Measurements from ENCODE around the gene GNAS. TPM values are rescaled to one million over a fixed set of nuclear protein-coding genes. Genes with fewer than 3 reads are reported as not detected.

The GNAS gene
- total and polyA plus RNA-seq, 7 donors = 700 to 1,905 (median 1,386) TPM

GRCh38 chr20:58876437-58876836, 23.9 kb downstream of the GNAS start:
- DNase-seq (no peak), ATAC-seq (no peak)
- H3K36me3 ChIP-seq (ENCODE audit: insufficient read depth in 1 of 2, low read depth in 1 of 2) = no peaks in the 10 kb centered on the region
- H3K4me3 ChIP-seq = no peak overlapping the region
- no peak for TF ChIP-seq CTCF (IDR thresholded peaks at IDR 0.05)
- intact Hi-C loops (cut with DNase I) = loop anchor here in 1 of 2 donors (10.0 kb wide), 1 partner anchor 208 kb away; no protein-coding TSS in a partner anchor
- no peaks in the 10 kb centered on the region for H3K27me3 ChIP-seq (ENCODE audit: insufficient read depth in 3 of 3, low read length in 2 of 3)
- no peak overlapping the region for H3K27ac ChIP-seq
- WGBS, 3 donors = 66 to 74% (median 68%) methylated on average over 7 of the region's 7 CpGs
- H3K9me3 ChIP-seq = no peaks in the 10 kb centered on the region
- H3K4me1 ChIP-seq = no peaks in the 10 kb centered on the region

DNA sequence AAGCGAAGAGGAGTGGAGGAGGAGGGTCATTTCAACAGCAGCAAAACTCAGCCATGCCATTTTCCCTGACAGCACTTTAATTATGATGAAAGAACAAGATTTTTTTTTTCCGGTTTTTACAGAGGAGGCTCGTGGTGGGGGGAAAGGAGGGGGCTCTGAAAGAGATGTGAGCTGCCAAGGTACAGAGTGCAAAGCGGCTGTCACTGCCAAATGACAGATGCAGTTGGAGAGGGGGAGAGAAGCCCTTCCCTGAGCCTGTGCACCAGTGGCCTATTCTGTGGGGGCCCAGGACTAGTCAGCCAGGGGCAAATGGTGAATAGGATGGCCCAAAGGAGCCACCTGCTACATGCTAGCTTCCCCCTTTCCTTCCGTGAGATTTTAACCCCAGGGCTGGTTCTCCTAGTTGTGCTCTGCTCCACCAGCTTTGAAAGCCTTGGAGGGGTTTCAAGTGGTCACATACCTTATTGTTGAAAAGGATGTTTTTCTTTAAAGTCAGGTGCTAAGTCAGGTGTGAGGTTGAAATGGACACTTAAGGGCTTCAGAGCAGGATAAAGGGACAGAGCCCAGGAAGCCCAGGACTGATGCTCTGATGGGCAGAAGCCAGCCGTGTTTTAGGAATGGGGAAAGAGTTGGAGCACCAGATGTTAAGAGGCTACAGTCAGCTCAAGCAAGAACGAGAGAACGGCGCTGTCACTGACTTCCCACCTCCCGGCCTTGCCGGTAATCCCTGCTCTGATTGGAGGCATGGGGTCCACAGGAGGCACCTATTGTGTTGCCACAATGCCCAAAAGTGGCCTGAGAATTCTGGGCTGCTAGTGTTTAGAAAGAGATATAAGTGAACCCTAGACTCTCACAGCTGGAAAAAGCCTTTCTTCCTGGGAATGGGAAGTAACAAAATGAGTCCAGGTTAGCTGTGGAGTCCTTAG, 24.8 kb downstream of the GNAS start:
- no peak for DNase-seq
- Histone ChIP-seq H3K27ac (no peak overlapping the region), H3K36me3 (ENCODE audit: insufficient read depth in 1 of 2, low read depth in 1 of 2) (no peaks in the 10 kb centered on the region), H3K27me3 (ENCODE audit: insufficient read depth in 3 of 3, low read length in 2 of 3) (no peaks in the 10 kb centered on the region), H3K9me3 (no peaks in the 10 kb centered on the region), H3K4me1 (peaks cover 1% of the 10 kb centered on the region), H3K4me3 (no peak overlapping the region)
- 62 to 71% (median 65%) methylated on average over 11 of the region's 11 CpGs for WGBS, 3 donors
- no peak for TF ChIP-seq CTCF (IDR thresholded peaks at IDR 0.05)
- ATAC-seq = no peak
- intact Hi-C loops (cut with DNase I) = loop anchor here in 1 of 2 donors (10.0 kb wide), 1 partner anchor 207 kb away; no protein-coding TSS in a partner anchor

DNA sequence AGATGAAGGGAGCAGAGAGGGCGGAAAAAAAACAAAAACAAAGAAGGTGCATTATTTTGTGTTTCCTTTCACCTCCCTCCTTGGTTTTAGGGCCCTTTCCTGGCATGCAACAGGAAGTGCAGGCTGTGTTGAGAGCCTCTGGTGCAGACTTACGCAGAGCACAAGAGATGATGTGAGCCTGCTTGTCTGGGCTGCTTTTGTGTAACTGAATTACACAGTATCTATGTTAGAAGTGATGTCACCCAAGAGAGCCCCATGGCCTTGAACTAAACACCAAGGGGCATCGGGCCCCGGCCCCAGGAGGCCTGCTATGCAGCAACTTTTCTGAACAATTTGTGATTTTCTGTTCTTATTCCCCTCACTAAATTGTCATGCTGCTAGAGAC, 25.5 kb downstream of the GNAS start:
- DNase-seq (no peak), ATAC-seq (no peak)
- Histone ChIP-seq H3K4me3 (no peak overlapping the region), H3K4me1 (peaks cover 5% of the 10 kb centered on the region), H3K36me3 (ENCODE audit: insufficient read depth in 1 of 2, low read depth in 1 of 2) (no peaks in the 10 kb centered on the region), H3K27ac (no peak overlapping the region), H3K9me3 (no peaks in the 10 kb centered on the region), H3K27me3 (ENCODE audit: insufficient read depth in 3 of 3, low read length in 2 of 3) (no peaks in the 10 kb centered on the region)
- no peak for TF ChIP-seq CTCF (IDR thresholded peaks at IDR 0.05)
- intact Hi-C loops (cut with DNase I) = loop anchor here in 1 of 2 donors (10.0 kb wide), 1 partner anchor 207 kb away; no protein-coding TSS in a partner anchor
- WGBS, 3 donors = 63 to 73% (median 69%) methylated on average over 4 of the region's 4 CpGs

DNA sequence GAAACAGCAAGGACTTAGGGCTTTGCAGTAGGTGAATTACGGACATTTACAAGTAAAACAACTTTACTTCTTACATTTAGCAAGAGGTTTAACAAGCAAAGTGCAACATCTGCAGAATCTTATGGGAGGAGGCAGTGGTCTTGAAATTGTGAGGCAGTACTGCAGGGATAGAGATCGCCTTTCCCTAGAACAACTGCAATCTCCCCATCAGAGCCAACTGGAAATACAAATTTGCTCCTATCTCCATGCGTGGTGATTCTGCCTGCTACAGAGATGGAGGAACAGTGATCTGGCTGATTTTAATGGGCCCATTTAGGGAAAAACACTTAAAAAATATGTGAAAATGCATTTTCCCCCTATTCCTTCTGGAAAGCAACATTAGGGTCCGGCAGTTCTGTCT, 25.9 kb downstream of the GNAS start:
- no peak for ATAC-seq
- 74 to 85% (median 79%) methylated on average over 4 of the region's 4 CpGs for WGBS, 3 donors
- no peak overlapping the region for H3K27ac ChIP-seq
- no peak for DNase-seq
- intact Hi-C loops (cut with DNase I) = loop anchor here in 1 of 2 donors (10.0 kb wide), 1 partner anchor 206 kb away; no protein-coding TSS in a partner anchor
- H3K36me3 ChIP-seq (ENCODE audit: insufficient read depth in 1 of 2, low read depth in 1 of 2) = no peaks in the 10 kb centered on the region
- no peak for TF ChIP-seq CTCF (IDR thresholded peaks at IDR 0.05)
- H3K27me3 ChIP-seq (ENCODE audit: insufficient read depth in 3 of 3, low read length in 2 of 3) = no peaks in the 10 kb centered on the region
- H3K4me3 ChIP-seq = no peak overlapping the region
- no peaks in the 10 kb centered on the region for H3K9me3 ChIP-seq
- peaks cover 5% of the 10 kb centered on the region for H3K4me1 ChIP-seq

Data from psoas muscle (tissue), 8 donors.